ENCODE data around the gene SPEM3.

SPEM3 gene

DNA sequence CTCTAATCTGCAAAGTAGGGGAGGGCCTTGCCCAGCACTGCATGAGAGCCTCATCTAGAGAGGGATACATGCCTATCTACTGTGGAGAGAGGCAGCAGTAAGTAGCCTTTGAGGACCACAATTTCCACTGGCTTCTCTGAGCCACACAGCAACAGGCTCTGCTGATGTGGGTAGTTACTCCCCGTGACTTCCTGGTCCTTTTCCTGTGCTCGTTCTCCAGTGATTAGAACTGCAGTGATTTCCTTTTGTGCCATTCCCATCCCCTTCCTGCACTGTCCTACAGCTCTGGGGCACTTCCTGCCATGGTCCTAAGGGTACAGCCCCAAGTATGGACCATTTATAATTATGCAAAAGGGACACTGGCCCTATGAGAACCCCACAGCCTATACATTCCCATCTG, 37.4 kb upstream of the SPEM3 start:
- Histone ChIP-seq H3K4me3 (ENCODE audit: low read length) (no peak overlapping the region), H3K9me3 (ENCODE audit: insufficient read depth, low read depth, low read length) (no peaks in the 10 kb centered on the region), H3K9ac (ENCODE audit: low read depth, low read length) (no peak overlapping the region), H3K27ac (ENCODE audit: low read length) (no peak overlapping the region), H3K4me1 (ENCODE audit: insufficient read depth, low read length) (no peaks in the 10 kb centered on the region), H3K27me3 (ENCODE audit: insufficient read depth, low read length) (no peaks in the 10 kb centered on the region; the same call in 1 of the 2 replicates), H3K36me3 (ENCODE audit: insufficient read depth, low read depth, low read length) (peaks cover 42% of the 10 kb centered on the region)

DNA sequence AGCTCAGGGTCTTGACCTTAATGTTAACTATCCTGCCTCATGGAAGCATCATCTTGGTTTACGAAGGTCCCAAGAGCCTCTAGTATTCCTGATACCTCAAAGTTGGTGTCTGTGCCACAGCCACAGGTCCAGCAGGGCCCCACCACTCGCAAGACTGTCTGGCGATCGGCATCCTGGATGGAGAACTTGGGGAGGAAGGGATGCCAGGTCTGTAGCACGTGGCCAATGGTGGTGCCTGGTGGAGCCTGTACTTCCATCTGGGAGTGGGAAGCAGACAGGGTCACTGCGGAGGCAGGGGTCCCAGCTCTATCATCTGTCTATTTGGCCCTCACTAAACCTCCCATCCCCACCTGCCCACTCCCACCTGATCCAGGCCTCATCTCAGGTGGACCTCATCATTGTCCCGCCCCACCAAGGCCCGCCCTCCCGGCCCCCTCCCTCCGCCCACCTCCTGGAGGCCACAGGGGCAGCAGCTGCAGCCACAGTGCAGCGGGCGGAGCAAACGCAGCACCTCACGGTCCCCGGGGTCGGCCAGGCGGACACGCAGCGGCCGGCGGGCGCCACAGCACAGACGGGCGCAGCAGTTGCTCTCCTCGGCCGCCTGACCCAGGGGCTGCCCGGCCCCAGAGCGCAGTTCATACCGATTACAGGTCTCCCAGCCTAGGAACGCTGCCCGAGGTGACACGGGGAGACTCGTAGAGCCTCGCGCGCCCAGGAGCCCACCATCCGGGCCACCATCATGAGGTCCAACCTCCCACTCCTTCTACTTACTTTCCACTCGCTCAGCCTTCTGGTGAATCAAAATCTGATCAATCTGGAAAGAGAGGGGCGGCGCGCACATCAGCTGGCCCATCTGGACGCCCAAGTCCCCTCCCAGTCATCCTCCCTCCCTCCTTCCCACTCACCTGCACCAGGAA, 35.7 kb upstream of the SPEM3 start:
- no peaks in the 10 kb centered on the region; the same call in 1 of the 2 replicates for H3K27me3 ChIP-seq (ENCODE audit: insufficient read depth, low read length)
- H3K4me1 ChIP-seq (ENCODE audit: insufficient read depth, low read length), result no peaks in the 10 kb centered on the region
- H3K4me3 ChIP-seq (ENCODE audit: low read length), result peak overlapping the region; percentile 93
- H3K9ac ChIP-seq (ENCODE audit: low read depth, low read length), result peak overlapping the region; percentile 75
- H3K9me3 ChIP-seq (ENCODE audit: insufficient read depth, low read depth, low read length), result no peaks in the 10 kb centered on the region
- H3K36me3 ChIP-seq (ENCODE audit: insufficient read depth, low read depth, low read length), result peaks cover 42% of the 10 kb centered on the region; the same call in 1 of the 2 replicates
- no peak overlapping the region for H3K27ac ChIP-seq (ENCODE audit: low read length)

DNA sequence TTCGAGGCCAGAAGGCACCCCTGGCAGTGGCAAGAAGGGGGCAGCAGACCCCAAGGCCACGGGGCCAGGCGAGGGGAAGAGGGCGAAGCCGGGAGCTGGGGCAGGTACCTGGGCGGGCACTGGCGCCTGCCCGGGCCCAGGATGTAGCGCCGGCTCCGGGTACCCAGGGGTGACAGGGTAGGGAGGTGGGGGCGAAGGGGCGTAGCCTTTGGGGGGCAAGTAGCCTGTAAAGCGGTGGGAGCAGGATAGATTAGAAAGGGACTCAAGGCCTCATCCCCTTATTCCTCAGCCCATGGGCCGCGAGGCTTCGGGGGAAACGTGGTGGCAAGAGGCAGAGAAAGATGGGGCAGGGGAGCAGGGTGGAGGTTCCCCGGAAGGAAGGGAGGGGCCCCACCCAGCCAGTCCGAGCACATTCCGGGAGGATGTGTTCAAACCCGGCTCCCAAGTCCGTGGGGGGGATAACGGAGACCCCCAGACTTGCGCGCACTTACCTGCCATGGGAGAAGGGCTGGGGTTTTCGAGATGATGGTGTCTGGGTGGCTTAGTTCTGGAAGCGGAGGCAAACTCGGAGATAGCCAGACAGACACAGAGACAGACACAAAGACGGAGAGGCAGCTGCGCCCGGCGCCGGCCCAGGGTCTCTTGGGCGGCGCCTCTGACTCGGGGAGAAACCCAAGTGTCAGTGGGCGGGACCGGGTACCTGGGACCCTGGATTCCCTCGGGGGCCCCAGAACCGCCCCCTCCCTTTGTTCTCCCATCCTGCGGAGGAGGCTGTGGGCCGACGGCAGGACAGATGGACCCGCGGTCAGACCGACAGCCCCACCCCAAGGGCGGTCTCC, 34.8 kb upstream of the SPEM3 start:
- no peak overlapping the region for H3K27ac ChIP-seq (ENCODE audit: low read length)
- H3K9me3 ChIP-seq (ENCODE audit: insufficient read depth, low read depth, low read length), result no peaks in the 10 kb centered on the region
- H3K27me3 ChIP-seq (ENCODE audit: insufficient read depth, low read length), result no peaks in the 10 kb centered on the region; the same call in 1 of the 2 replicates
- no peaks in the 10 kb centered on the region for H3K4me1 ChIP-seq (ENCODE audit: insufficient read depth, low read length)
- peak overlapping the region; percentile 75; the same call in 1 of the 2 replicates for H3K9ac ChIP-seq (ENCODE audit: low read depth, low read length)
- H3K36me3 ChIP-seq (ENCODE audit: insufficient read depth, low read depth, low read length), result peaks cover 36% of the 10 kb centered on the region; the same call in 1 of the 2 replicates
- H3K4me3 ChIP-seq (ENCODE audit: low read length), result peak overlapping the region; percentile 93

- Histone ChIP-seq H3K4me1 (ENCODE audit: insufficient read depth, low read length) (no peaks in the 10 kb centered on the region), H3K9me3 (ENCODE audit: insufficient read depth, low read depth, low read length) (no peaks in the 10 kb centered on the region), H3K4me3 (ENCODE audit: low read length) (peak within 1 kb of the TSS; percentile 93), H3K27me3 (ENCODE audit: insufficient read depth, low read length) (no peaks in the 10 kb centered on the region; the same call in 1 of the 2 replicates), H3K36me3 (ENCODE audit: insufficient read depth, low read depth, low read length) (peaks cover 28% of the 10 kb centered on the region; the same call in 1 of the 2 replicates), H3K27ac (ENCODE audit: low read length) (no peak within 1 kb of the TSS), H3K9ac (ENCODE audit: low read depth, low read length) (peak within 1 kb of the TSS; percentile 75)
Observed at GRCh38 chr17:7394452-7395191, 34.0 kb upstream of the SPEM3 start, which contains the start of gene PLSCR3. PLSCR3 (minus strand) TSS chr17:7394525; CDS start chr17:7394110, 415 bp downstream.

GRCh38 chr17:7396147-7396546, 32.5 kb upstream of the SPEM3 start:
- Histone ChIP-seq H3K36me3 (ENCODE audit: insufficient read depth, low read depth, low read length) (peaks cover 13% of the 10 kb centered on the region; the same call in 1 of the 2 replicates), H3K9ac (ENCODE audit: low read depth, low read length) (no peak overlapping the region), H3K27me3 (ENCODE audit: insufficient read depth, low read length) (no peaks in the 10 kb centered on the region; the same call in 1 of the 2 replicates), H3K9me3 (ENCODE audit: insufficient read depth, low read depth, low read length) (no peaks in the 10 kb centered on the region), H3K4me3 (ENCODE audit: low read length) (no peak overlapping the region), H3K27ac (ENCODE audit: low read length) (no peak overlapping the region), H3K4me1 (ENCODE audit: insufficient read depth, low read length) (no peaks in the 10 kb centered on the region)

DNA sequence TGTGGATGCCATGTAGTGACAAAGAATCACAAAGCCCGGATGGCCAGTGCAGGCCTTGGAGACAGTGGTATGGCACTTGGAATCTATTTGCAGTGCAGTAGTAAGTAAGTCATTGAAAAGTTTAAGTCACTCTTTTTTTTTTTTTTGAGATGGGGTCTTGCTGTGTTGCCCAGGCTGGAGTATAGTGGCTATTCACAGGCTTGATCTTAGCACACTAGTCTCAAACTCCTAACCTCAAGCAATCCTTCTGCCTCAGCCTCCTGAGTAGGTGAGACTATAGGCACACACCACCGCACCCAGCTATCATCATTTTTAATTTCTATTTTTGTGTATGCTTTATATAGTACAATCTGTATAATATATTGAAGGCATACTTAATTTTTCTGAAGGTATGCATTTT, 30.0 kb upstream of the SPEM3 start:
- H3K27me3 ChIP-seq (ENCODE audit: insufficient read depth, low read length), result no peaks in the 10 kb centered on the region; the same call in 1 of the 2 replicates

DNA sequence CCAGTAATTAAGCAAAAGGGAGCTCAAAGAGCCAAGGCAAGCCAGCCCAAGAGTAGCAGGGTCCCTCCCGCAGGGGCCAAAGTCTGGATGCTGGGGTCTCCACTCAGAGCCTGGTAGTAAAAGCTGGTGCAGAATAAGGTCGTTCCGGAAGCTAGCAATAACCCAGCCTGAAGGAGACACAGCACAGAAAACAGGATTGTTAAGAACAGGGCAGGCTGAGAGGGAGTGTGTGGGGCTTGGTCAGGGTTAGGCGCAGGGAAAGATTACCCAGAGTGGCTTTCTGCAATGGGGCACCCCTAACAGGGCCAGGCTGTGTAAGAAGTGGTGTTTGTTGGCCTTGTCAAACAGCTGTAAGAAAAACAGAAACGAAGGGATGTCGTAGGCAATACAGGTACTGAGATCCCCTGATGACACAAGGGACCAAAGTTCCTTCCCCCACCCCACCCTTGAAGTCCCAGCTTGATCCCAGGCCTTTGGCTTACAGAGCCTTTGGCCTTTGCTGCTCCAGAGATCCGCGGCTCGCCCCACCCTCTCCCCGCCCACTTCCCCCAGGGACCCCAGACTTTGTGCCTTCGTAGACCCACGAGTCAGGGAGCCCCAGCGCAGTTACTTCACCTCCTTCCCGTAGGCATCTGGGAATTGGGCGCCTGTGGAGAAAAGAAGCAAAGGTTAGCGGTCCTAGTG, 25.5 kb upstream of the SPEM3 start:
- no peaks in the 10 kb centered on the region for H3K27me3 ChIP-seq (ENCODE audit: insufficient read depth, low read length)
- peak overlapping the region; percentile 89 for H3K4me3 ChIP-seq (ENCODE audit: low read length)
- H3K4me1 ChIP-seq (ENCODE audit: insufficient read depth, low read length), result peaks cover 8% of the 10 kb centered on the region; the same call in 1 of the 2 replicates
- H3K27ac ChIP-seq (ENCODE audit: low read length), result peak overlapping the region; percentile 75
- H3K9ac ChIP-seq (ENCODE audit: low read depth, low read length), result peak overlapping the region; percentile 76; the same call in 1 of the 2 replicates
- H3K36me3 ChIP-seq (ENCODE audit: insufficient read depth, low read depth, low read length), result no peaks in the 10 kb centered on the region
- H3K9me3 ChIP-seq (ENCODE audit: insufficient read depth, low read depth, low read length), result no peaks in the 10 kb centered on the region

More for the DNA sequence above, 30.0 kb upstream of the SPEM3 start:
- no peak overlapping the region for H3K27ac ChIP-seq (ENCODE audit: low read length)
- H3K4me3 ChIP-seq (ENCODE audit: low read length), result no peak overlapping the region
- H3K9ac ChIP-seq (ENCODE audit: low read depth, low read length), result no peak overlapping the region
- H3K4me1 ChIP-seq (ENCODE audit: insufficient read depth, low read length), result peaks cover 4% of the 10 kb centered on the region; the same call in 1 of the 2 replicates
- no peaks in the 10 kb centered on the region for H3K36me3 ChIP-seq (ENCODE audit: insufficient read depth, low read depth, low read length)
- H3K9me3 ChIP-seq (ENCODE audit: insufficient read depth, low read depth, low read length), result no peaks in the 10 kb centered on the region

DNA sequence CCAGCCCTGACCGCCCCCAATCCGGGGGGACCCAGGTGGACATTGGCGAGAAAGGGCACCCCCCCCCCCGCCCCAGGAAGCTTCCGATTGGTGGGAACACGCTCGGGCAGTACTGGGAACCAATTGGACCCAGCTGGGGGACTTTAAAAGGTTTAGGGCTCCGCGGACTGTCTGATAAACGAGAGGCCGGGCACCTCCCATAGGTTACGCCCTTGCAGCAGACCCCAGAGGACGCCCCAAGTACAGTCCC, 25.0 kb upstream of the SPEM3 start:
- Histone ChIP-seq H3K36me3 (ENCODE audit: insufficient read depth, low read depth, low read length) (peaks cover 1% of the 10 kb centered on the region; the same call in 1 of the 2 replicates), H3K9me3 (ENCODE audit: insufficient read depth, low read depth, low read length) (no peaks in the 10 kb centered on the region), H3K4me3 (ENCODE audit: low read length) (peak overlapping the region; percentile 89), H3K27ac (ENCODE audit: low read length) (peak overlapping the region; percentile 75), H3K9ac (ENCODE audit: low read depth, low read length) (peak overlapping the region; percentile 76; the same call in 1 of the 2 replicates), H3K27me3 (ENCODE audit: insufficient read depth, low read length) (no peaks in the 10 kb centered on the region), H3K4me1 (ENCODE audit: insufficient read depth, low read length) (peaks cover 8% of the 10 kb centered on the region; the same call in 1 of the 2 replicates)

GRCh38 chr17:7403977-7404736, 24.5 kb upstream of the SPEM3 start, which contains the start of gene TMEM256:
TMEM256 (minus strand) TSS chr17:7404097; CDS start chr17:7404084, 13 bp downstream.
- Histone ChIP-seq H3K4me1 (ENCODE audit: insufficient read depth, low read length) (peaks cover 8% of the 10 kb centered on the region; the same call in 1 of the 2 replicates), H3K36me3 (ENCODE audit: insufficient read depth, low read depth, low read length) (peaks cover 6% of the 10 kb centered on the region), H3K9me3 (ENCODE audit: insufficient read depth, low read depth, low read length) (no peaks in the 10 kb centered on the region), H3K4me3 (ENCODE audit: low read length) (peak within 1 kb of the TSS; percentile 89), H3K9ac (ENCODE audit: low read depth, low read length) (peak within 1 kb of the TSS; percentile 83; the same call in 1 of the 2 replicates), H3K27ac (ENCODE audit: low read length) (peak within 1 kb of the TSS; percentile 75), H3K27me3 (ENCODE audit: insufficient read depth, low read length) (no peaks in the 10 kb centered on the region)

- H3K9ac ChIP-seq (ENCODE audit: low read depth, low read length), result peak overlapping the region; percentile 83; the same call in 1 of the 2 replicates
- H3K27ac ChIP-seq (ENCODE audit: low read length), result no peak overlapping the region
- peaks cover 8% of the 10 kb centered on the region; the same call in 1 of the 2 replicates for H3K4me1 ChIP-seq (ENCODE audit: insufficient read depth, low read length)
- H3K36me3 ChIP-seq (ENCODE audit: insufficient read depth, low read depth, low read length), result peaks cover 13% of the 10 kb centered on the region
- H3K27me3 ChIP-seq (ENCODE audit: insufficient read depth, low read length), result no peaks in the 10 kb centered on the region
- H3K4me3 ChIP-seq (ENCODE audit: low read length), result peak overlapping the region; percentile 89
- H3K9me3 ChIP-seq (ENCODE audit: insufficient read depth, low read depth, low read length), result no peaks in the 10 kb centered on the region
Observed at GRCh38 chr17:7404737-7405349, 23.8 kb upstream of the SPEM3 start.

All from iPS-20b (cell line).